SK-N-SH (cell line): ENCODE data around the gene MTCL1. TPM values are rescaled to one million over a fixed set of nuclear protein-coding genes. Genes with fewer than 3 reads are reported as not detected.

ENCODE experiments used
- CTCF ChIA-PET: fragments of 300-600, 350-600 bp; formaldehyde crosslinking; extraction: SDS; loops from one replicate; lab custom pipeline; 2021; lab: Yijun Ruan, JAX
- POLR2A ChIA-PET: fragments of 350-600 bp; sonication (Branson Sonifier 250); formaldehyde crosslinking; extraction: SDS; loops from one replicate; lab custom pipeline; 2020; ENCODE audit warnings: antibody characterized with exemption, inconsistent platforms; lab: Yijun Ruan, JAX
- DNase-seq: peaks from one replicate; pipeline ENCODE4 v3.0.0; 2012
- H2AFZ ChIP-seq: fragments of 200-600 bp; sonication (generic); 2 replicates; pipeline ENCODE4 v1.8.1; 2016; ENCODE audit warnings: antibody characterized with exemption, mild to moderate bottlenecking, low read depth
- H3F3A ChIP-seq: fragments of 200-600 bp; sonication (generic); replicated peaks from 2 replicates; pipeline ENCODE3; 2016; ENCODE audit warnings: antibody characterized with exemption, mild to moderate bottlenecking; ENCODE audit not compliant: insufficient read depth
- H3K27ac ChIP-seq, 2 experiments: fragments of 200-500 bp in 1 of 2; fragments of 200-600 bp in 1 of 2; sonication (Bioruptor generic) in 1 of 2; sonication (generic), shearing (Covaris generic) in 1 of 2; 2 replicates each; pipeline versions ENCODE4 v1.5.1 to v1.6.1; 2014 to 2016; ENCODE audit warnings: low read depth in 2 of 2, inconsistent platforms in 1 of 2, low read length in 1 of 2, mild to moderate bottlenecking in 1 of 2, mixed read lengths in 1 of 2
- H3K27me3 ChIP-seq: fragments of 200-600 bp; sonication (generic), shearing (Covaris generic); 2 replicates; pipeline ENCODE4 v1.6.1; 2016; ENCODE audit warnings: mixed run types; ENCODE audit not compliant: insufficient read depth
- H3K36me3 ChIP-seq, 2 experiments: fragments of 200-500 bp in 1 of 2; fragments of 200-600 bp in 1 of 2; sonication (Bioruptor generic) in 1 of 2; sonication (generic) in 1 of 2; replicated peaks in 1 of 2; 2 replicates each; pipeline versions ENCODE3 to v1.5.1; 2014 to 2016; ENCODE audit warnings: low read length in 1 of 2, mild to moderate bottlenecking in 1 of 2; ENCODE audit not compliant: insufficient read depth in 2 of 2, control insufficient read depth in 1 of 2
- H3K4me1 ChIP-seq, 2 experiments: fragments of 200-500 bp in 1 of 2; fragments of 200-600 bp in 1 of 2; sonication (Bioruptor generic) in 1 of 2; sonication (generic), shearing (Covaris generic) in 1 of 2; 2 replicates each; pipeline versions ENCODE4 v1.5.1 to v1.6.1; 2014 to 2016; ENCODE audit warnings: low read depth in 1 of 2, low read length in 1 of 2, mixed run types in 1 of 2; ENCODE audit not compliant: insufficient read depth in 2 of 2, control insufficient read depth in 1 of 2
- H3K4me2 ChIP-seq: fragments of 200-600 bp; sonication (generic), shearing (Covaris generic); 2 replicates; pipeline ENCODE4 v1.6.1; 2017; ENCODE audit warnings: mixed run types
- H3K4me3 ChIP-seq, 2 experiments: fragments of 200-500 bp in 1 of 2; fragments of 200-600 bp in 1 of 2; sonication (Bioruptor generic) in 1 of 2; sonication (generic), shearing (Covaris generic) in 1 of 2; 2 replicates each; pipeline versions ENCODE4 v1.5.1 to v1.8.1; 2014 to 2016; ENCODE audit warnings: low read depth in 2 of 2, inconsistent platforms in 1 of 2, low read length in 1 of 2, mild to moderate bottlenecking in 1 of 2, mixed read lengths in 1 of 2, moderate library complexity in 1 of 2
- H3K79me2 ChIP-seq: fragments of 200-600 bp; sonication (generic); 2 replicates; pipeline ENCODE4 v1.8.1; 2017; ENCODE audit warnings: mild to moderate bottlenecking; ENCODE audit not compliant: insufficient read depth
- H3K9ac ChIP-seq: fragments of 200-600 bp; sonication (generic); 2 replicates; pipeline ENCODE4 v1.6.1; 2017; ENCODE audit warnings: mixed run types
- H3K9me2 ChIP-seq: fragments of 200-600 bp; sonication (generic); 2 replicates; pipeline ENCODE4 v1.6.1; 2017; ENCODE audit warnings: mixed run types
- H3K9me3 ChIP-seq: fragments of 200-600 bp; sonication (generic); 2 replicates; pipeline ENCODE4 v1.6.1; 2017; ENCODE audit warnings: mixed run types, mild to moderate bottlenecking, moderate library complexity
- H4K20me1 ChIP-seq: fragments of 200-600 bp; sonication (generic); 2 replicates; pipeline ENCODE4 v1.6.1; 2017; ENCODE audit warnings: mild to moderate bottlenecking, mixed run types; ENCODE audit not compliant: insufficient read depth
- MEF2A ChIP-seq: IDR thresholded peaks from 2 replicates; pipeline ENCODE4 v1.4.0; 2012; ENCODE audit warnings: low read depth, borderline replicate concordance
- RAD21 ChIP-seq: IDR thresholded peaks from 2 replicates; pipeline ENCODE4 v1.6.1; 2012; ENCODE audit warnings: mild to moderate bottlenecking, low read length
- REST ChIP-seq: IDR thresholded peaks from 2 replicates; pipeline ENCODE4 v1.6.1; 2012; ENCODE audit warnings: mild to moderate bottlenecking, low read depth, low read length, moderate library complexity
- SIN3A ChIP-seq: IDR thresholded peaks from 2 replicates; pipeline ENCODE4 v1.6.1; 2012; ENCODE audit warnings: low read depth, mild to moderate bottlenecking, low read length, moderate library complexity, borderline replicate concordance
- TEAD4 ChIP-seq: IDR thresholded peaks from 2 replicates; pipeline ENCODE4 v1.4.0; 2012; ENCODE audit warnings: mild to moderate bottlenecking, borderline replicate concordance; ENCODE audit not compliant: insufficient read depth
- ZBTB33 ChIP-seq: IDR thresholded peaks from 2 replicates; pipeline ENCODE4 v1.4.0; 2012; ENCODE audit warnings: low read depth, borderline replicate concordance
- WGBS: methylation state at CpG from one replicate; pipeline ENCODE4 v1.1.6; 2017; ENCODE audit warnings: low lambda C conversion rate; 5-methylcytosine and 5-hydroxymethylcytosine counted together
- polyA plus RNA-seq, 3 experiments: library from polyadenylated mRNA; depleted of rRNA; stranded (reverse); fragments of >200 nt; gene quantifications; 2 replicates each; pipeline ENCODE4 v1.2.3, GENCODE V29; 2012
- TF ChIP-seq, protein P1 (sequence below): fragments of 150-350 bp; IDR thresholded peaks from 2 replicates; pipeline ENCODE4 v1.6.1; 2017; ENCODE audit warnings: antibody characterized with exemption, low read length, low read depth, borderline replicate concordance
- TF ChIP-seq, protein P2 (sequence below): IDR thresholded peaks from 2 replicates; pipeline ENCODE4 v1.4.0; 2012; ENCODE audit warnings: low read depth

Gene MTCL1
- polyA plus RNA-seq, 1 of the 3 experiments (the other 2 are of a cell fraction): 33.5 TPM

- TF ChIP-seq ZBTB33: no peak
- TF ChIP-seq SIN3A: no peak
- no peak for TF ChIP-seq MEF2A
- TF ChIP-seq TEAD4: no peak
- TF ChIP-seq REST: no peak
- TF ChIP-seq, protein P1, sequence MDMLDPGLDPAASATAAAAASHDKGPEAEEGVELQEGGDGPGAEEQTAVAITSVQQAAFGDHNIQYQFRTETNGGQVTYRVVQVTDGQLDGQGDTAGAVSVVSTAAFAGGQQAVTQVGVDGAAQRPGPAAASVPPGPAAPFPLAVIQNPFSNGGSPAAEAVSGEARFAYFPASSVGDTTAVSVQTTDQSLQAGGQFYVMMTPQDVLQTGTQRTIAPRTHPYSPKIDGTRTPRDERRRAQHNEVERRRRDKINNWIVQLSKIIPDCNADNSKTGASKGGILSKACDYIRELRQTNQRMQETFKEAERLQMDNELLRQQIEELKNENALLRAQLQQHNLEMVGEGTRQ: no peak
These were observed 73.5 kb downstream of the MTCL1 start (continued) for GRCh38 chr18:8778824-8779223.

DNA sequence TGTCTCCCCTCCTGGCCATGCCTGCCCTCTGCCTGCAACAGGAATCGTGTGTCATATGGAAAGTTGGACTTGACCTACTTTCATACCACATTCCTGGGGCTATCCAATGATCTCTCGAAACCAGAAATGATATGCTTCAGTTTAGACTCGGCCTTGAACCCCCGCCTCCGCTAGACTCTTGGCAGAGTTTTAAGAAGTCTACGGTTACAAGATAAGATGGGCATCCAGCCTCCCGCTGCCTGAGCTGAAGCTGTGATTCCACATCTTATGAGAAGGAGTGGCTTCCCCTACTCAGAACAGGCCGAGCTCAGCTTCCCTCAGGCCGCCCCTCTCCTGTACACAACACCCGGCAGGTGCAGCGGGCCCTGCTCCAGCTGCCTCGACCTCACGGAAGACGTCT lies 73.9 kb downstream of the MTCL1 start:
- H2AFZ ChIP-seq: no peak overlapping the region

More for the DNA sequence above, 73.9 kb downstream of the MTCL1 start:
- POLR2A ChIA-PET: no interaction called here
- 97% methylated on average over 13 of the region's 14 CpGs for WGBS
- Histone ChIP-seq H3K27ac (no peak overlapping the region), H3K9me3 (no peaks in the 10 kb centered on the region), H3K9me2 (no peaks in the 10 kb centered on the region), H3K9ac (no peak overlapping the region)
- DNase-seq: no peak
- no peak for TF ChIP-seq RAD21
- TF ChIP-seq, protein P2, sequence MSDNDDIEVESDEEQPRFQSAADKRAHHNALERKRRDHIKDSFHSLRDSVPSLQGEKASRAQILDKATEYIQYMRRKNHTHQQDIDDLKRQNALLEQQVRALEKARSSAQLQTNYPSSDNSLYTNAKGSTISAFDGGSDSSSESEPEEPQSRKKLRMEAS: no peak
- no peak for TF ChIP-seq ZBTB33
- TF ChIP-seq, protein P1: no peak
- TF ChIP-seq, all 33 proteins: peak for 0
- no peaks in the 10 kb centered on the region for H3F3A ChIP-seq
- H3K4me1 ChIP-seq: peaks cover 0 to 7% of the 10 kb centered on the region in 2 experiments; a peak in 1 of 4 replicates
- peaks cover 10 to 32% of the 10 kb centered on the region in 2 experiments for H3K36me3 ChIP-seq
- H3K79me2 ChIP-seq: no peaks in the 10 kb centered on the region; the same call in 1 of the 2 replicates
- CTCF ChIA-PET: interaction anchor here (1.2 kb wide), 2 partner anchors 10 to 14 kb away, joined by 3 read pairs; no protein-coding TSS in a partner anchor
- H3K27me3 ChIP-seq: no peaks in the 10 kb centered on the region
- no peaks in the 10 kb centered on the region for H4K20me1 ChIP-seq
- no peak overlapping the region for H3K4me3 ChIP-seq
- H3K4me2 ChIP-seq: no peak overlapping the region
